ENCODE results near the gene GEMIN5.

- no peak for TF ChIP-seq CTCF (conservative IDR thresholded peaks at IDR 0.05 in 1 of 2, IDR thresholded peaks at IDR 0.05 in 1 of 2; ENCODE audit: extremely low read depth in 1 of 2, insufficient read depth in 1 of 2, low read depth in 1 of 2, low read length in 2 of 2)
- TF ChIP-seq EZH2 (IDR thresholded peaks at IDR 0.05; ENCODE audit: borderline replicate concordance, low read length) = no peak
These were observed 21.1 kb downstream of the GEMIN5 start for GRCh38 chr5:154916874-154917273.
